SU-DHL-6 (cell line): Measurements from ENCODE around the gene FOXC2.

Source experiments
- H2AFZ ChIP-seq: fragments of 200-600 bp; sonication (generic); 2 replicates; pipeline ENCODE4 v1.6.1; 2014; ENCODE audit warnings: low read depth, mild to moderate bottlenecking, moderate library complexity, mixed read lengths, antibody characterized with exemption, low read length; ENCODE audit not compliant: severe bottlenecking
- H3F3A ChIP-seq: fragments of 200-600 bp; shearing (Covaris generic); 2 replicates; pipeline ENCODE4 v1.6.0; 2016; ENCODE audit warnings: antibody characterized with exemption, mild to moderate bottlenecking; ENCODE audit not compliant: insufficient read depth
- H3K27ac ChIP-seq: fragments of 200-600 bp; sonication (generic); 2 replicates; pipeline ENCODE4 v1.5.1; 2016; ENCODE audit warnings: low read depth, mild to moderate bottlenecking, low read length, moderate library complexity, mixed read lengths
- H3K27me3 ChIP-seq: fragments of 200-600 bp; sonication (generic), shearing (Covaris generic); 2 replicates; pipeline ENCODE4 v1.6.0; 2014; ENCODE audit warnings: mild to moderate bottlenecking, low read length
- H3K36me3 ChIP-seq: fragments of 200-600 bp; sonication (generic); 2 replicates; pipeline ENCODE4 v1.6.1; 2014; ENCODE audit warnings: mild to moderate bottlenecking, low read length, mixed read lengths
- H3K4me2 ChIP-seq: fragments of 300-600, 200-600 bp; shearing (Covaris generic), sonication (generic); 2 replicates; pipeline ENCODE4 v1.6.0; 2014; ENCODE audit warnings: low read length, low read depth, mild to moderate bottlenecking; ENCODE audit not compliant: poor library complexity, severe bottlenecking
- H3K4me3 ChIP-seq: fragments of 200-600 bp; sonication (generic); 2 replicates; pipeline ENCODE4 v1.5.1; 2014; ENCODE audit warnings: antibody characterized with exemption, low read length, mild to moderate bottlenecking, mixed read lengths; ENCODE audit not compliant: insufficient read depth, poor library complexity, severe bottlenecking
- H3K79me2 ChIP-seq: fragments of 200-600 bp; sonication (generic); 2 replicates; pipeline ENCODE4 v1.6.1; 2014; ENCODE audit warnings: mild to moderate bottlenecking, low read length, moderate library complexity; ENCODE audit not compliant: insufficient read depth
- H3K9ac ChIP-seq: fragments of 200-600 bp; sonication (generic); 2 replicates; pipeline ENCODE4 v1.7.0; 2014; ENCODE audit warnings: mild to moderate bottlenecking, low read length
- H3K9me2 ChIP-seq: fragments of 200-600 bp; sonication (generic); replicated peaks from 2 replicates; pipeline ENCODE4 v1.6.1; 2014; ENCODE audit warnings: low read length; ENCODE audit not compliant: insufficient read depth
- H3K9me3 ChIP-seq: fragments of 200-600 bp; sonication (generic); 2 replicates; pipeline ENCODE4 v1.6.1; 2014; ENCODE audit warnings: low read length, mixed read lengths; ENCODE audit not compliant: insufficient read depth
- H4K20me1 ChIP-seq: fragments of 200-600 bp; sonication (generic); 2 replicates; pipeline ENCODE4 v1.6.1; 2014; ENCODE audit warnings: low read depth, mild to moderate bottlenecking, antibody characterized with exemption, low read length, moderate library complexity, mixed read lengths
- CTCF ChIP-seq: fragments of 200-600 bp; sonication (generic); IDR thresholded peaks from one replicate; pipeline ENCODE4 v1.5.1; 2017; ENCODE audit warnings: antibody characterized with exemption, mild to moderate bottlenecking, low read length, moderate library complexity; ENCODE audit not compliant: insufficient read depth, poor library complexity, severe bottlenecking
- EZH2phosphoT487 ChIP-seq: fragments of 200-600 bp; sonication (generic), shearing (Covaris generic); conservative IDR thresholded peaks from 2 replicates; pipeline ENCODE4 v1.6.1; 2018; ENCODE audit warnings: mild to moderate bottlenecking, antibody characterized with exemption, low read length, moderate library complexity, mixed read lengths

Gene FOXC2

DNA sequence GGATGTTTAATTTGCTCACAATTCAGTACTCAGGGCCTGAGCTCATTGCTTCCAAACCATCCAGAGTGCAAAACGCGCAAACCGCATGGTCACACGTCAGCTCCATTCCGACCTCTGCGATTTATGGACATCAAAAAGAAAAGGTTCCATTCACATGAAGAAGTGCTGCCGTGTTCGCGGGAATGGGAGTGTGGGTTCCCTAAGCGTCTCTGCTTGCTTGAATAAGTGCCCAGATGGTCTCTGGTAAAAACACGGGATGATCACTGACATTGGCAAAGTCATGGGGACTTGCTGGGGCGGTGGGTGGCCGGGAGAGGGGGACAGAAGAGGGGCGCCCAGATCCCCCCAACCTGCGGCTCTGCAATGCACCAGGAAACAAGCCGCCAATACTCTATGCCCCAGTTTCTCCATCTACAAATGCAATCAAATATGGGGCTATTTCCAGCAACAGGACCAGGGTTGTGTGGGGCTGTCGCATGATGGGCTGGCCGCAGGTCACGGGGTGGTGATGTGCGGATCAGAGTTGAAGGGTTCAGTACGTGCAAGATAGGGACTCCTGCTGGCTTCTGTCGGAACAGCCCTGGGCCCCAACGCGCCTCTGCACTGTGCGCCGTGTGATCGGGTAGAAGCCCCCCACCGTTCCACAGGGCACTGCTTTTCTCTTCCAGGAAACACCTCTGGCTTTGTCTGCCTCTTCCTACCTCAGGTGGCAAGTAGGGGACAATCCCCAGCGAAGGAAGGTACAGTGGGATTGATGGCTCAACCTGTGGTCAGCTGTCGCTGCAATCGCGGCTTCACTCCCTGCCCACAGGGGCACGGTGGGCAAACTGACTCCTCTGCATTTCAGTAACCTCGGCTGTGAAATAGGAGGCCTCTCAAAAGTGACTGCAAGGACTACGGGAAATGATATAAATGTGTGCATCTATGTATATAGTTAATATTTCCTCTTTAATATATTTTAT lies 45.1 kb upstream of the FOXC2 start:
- Histone ChIP-seq H3K9me3 (no peaks in the 10 kb centered on the region), H3K9ac (no peak overlapping the region), H3K27ac (no peak overlapping the region), H3K36me3 (no peaks in the 10 kb centered on the region), H4K20me1 (no peaks in the 10 kb centered on the region), H3K9me2 (no peaks in the 10 kb centered on the region), H3K27me3 (no peaks in the 10 kb centered on the region), H3K4me2 (no peak overlapping the region), H2AFZ (no peak overlapping the region), H3K4me3 (no peak overlapping the region), H3F3A (no peaks in the 10 kb centered on the region), H3K79me2 (no peaks in the 10 kb centered on the region)
- TF ChIP-seq EZH2phosphoT487, result no peak

- no peak overlapping the region for H3K4me2 ChIP-seq
- no peaks in the 10 kb centered on the region for H3K9me3 ChIP-seq
- TF ChIP-seq EZH2phosphoT487, result no peak
- no peak for TF ChIP-seq CTCF
- no peaks in the 10 kb centered on the region for H4K20me1 ChIP-seq
- H3F3A ChIP-seq, result no peaks in the 10 kb centered on the region
- no peaks in the 10 kb centered on the region for H3K36me3 ChIP-seq
- no peak overlapping the region for H3K4me3 ChIP-seq
- no peak overlapping the region for H2AFZ ChIP-seq
- H3K27me3 ChIP-seq, result no peaks in the 10 kb centered on the region
- H3K9me2 ChIP-seq, result no peaks in the 10 kb centered on the region
- no peak overlapping the region for H3K27ac ChIP-seq
- H3K9ac ChIP-seq, result no peak overlapping the region
- no peaks in the 10 kb centered on the region for H3K79me2 ChIP-seq
These were observed 44.0 kb upstream of the FOXC2 start for GRCh38 chr16:86522634-86523033.

DNA sequence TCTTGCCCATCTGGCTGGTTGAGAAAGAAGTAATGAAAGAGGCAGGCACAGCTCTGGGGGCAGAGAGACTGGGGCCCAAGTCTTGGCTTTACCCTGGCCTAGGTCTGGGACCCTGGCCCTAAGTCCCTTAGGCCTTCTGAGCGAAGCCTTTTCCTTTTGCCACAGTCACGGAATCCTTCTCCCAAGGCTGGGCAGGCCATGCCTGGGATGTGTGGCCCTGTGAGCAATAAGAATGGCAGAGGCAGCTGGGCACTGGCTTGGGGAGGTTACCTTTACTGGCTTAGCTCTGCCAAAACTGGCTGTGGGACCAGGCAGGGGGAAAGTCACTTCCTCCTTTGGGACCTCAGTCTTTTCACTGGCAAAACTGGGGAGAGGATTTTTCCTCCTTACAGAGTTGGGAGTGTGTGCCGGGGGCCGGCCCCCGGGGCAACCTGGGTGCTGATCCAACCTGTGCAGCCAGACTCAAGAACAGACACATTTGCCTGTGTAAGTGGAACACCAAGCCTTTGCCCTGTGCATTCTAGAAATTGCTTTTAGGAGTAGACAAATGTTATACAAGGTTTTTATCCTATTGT lies 43.4 kb upstream of the FOXC2 start:
- H3K9ac ChIP-seq, result no peak overlapping the region
- H3K79me2 ChIP-seq, result no peaks in the 10 kb centered on the region
- H2AFZ ChIP-seq, result no peak overlapping the region
- H3K36me3 ChIP-seq, result no peaks in the 10 kb centered on the region
- no peak overlapping the region for H3K27ac ChIP-seq
- H3K27me3 ChIP-seq, result no peaks in the 10 kb centered on the region
- no peak for TF ChIP-seq CTCF
- TF ChIP-seq EZH2phosphoT487, result no peak
- H3K9me2 ChIP-seq, result no peaks in the 10 kb centered on the region
- H4K20me1 ChIP-seq, result no peaks in the 10 kb centered on the region
- no peak overlapping the region for H3K4me3 ChIP-seq
- no peak overlapping the region for H3K4me2 ChIP-seq
- no peaks in the 10 kb centered on the region for H3F3A ChIP-seq
- H3K9me3 ChIP-seq, result no peaks in the 10 kb centered on the region

GRCh38 chr16:86524029-86524428 lies 42.6 kb upstream of the FOXC2 start:
- Histone ChIP-seq H3K9ac (no peak overlapping the region), H4K20me1 (no peaks in the 10 kb centered on the region), H3K9me2 (no peaks in the 10 kb centered on the region), H3F3A (no peaks in the 10 kb centered on the region), H2AFZ (no peak overlapping the region), H3K4me2 (no peak overlapping the region), H3K27me3 (no peaks in the 10 kb centered on the region), H3K9me3 (no peaks in the 10 kb centered on the region), H3K79me2 (no peaks in the 10 kb centered on the region), H3K27ac (no peak overlapping the region), H3K4me3 (no peak overlapping the region), H3K36me3 (no peaks in the 10 kb centered on the region)
- TF ChIP-seq EZH2phosphoT487 (no peak), CTCF (no peak)
